Fibroblast of skin of left quadriceps (primary cell): ENCODE data around the gene USP47.

Source experiments
- DNase-seq, 2 experiments: peaks; one replicate each; pipeline ENCODE4 v3.0.0-alpha.2; 2013; ENCODE audit warnings: low read depth in 2 of 2

The USP47 gene

DNA sequence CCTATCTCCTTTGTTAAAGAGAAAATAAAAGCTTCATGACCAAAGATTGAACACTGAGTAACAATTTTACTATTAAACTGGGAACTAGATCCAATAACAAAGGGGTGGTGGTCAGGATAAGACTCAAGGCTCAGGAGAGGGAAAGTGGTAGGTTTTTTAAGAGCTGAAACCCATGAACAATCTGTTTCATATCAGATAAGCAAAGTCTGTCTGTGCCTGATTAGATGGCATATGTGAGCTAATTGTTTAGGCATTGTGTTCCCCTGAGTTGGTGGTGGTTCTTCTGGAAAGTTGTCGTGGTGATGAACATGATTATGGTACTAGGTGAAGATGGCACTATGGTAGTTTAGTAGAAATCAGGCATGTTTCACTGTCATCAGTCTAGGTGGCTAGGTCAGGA lies 24.4 kb downstream of the USP47 start:
- DNase-seq = no peak

DNA sequence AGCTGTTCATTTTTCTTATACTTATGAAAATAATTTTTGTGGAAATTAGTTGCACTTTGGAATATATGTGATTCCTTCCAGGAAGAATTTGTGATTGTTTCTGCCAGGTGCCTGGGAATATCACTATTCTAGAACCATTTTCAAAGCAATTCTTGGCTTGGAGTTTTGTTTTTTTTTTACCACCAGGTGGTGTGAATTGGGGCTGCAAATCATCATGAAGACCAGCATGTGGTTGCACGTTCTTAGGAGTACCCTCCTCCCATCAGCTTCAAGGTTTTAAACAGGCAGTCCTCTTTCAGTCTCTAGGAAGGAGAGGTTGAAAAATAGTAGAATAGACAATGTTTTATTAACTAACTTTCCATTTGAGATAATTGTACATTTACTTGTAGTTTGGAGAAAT lies 25.9 kb downstream of the USP47 start:
- DNase-seq = no peak

DNA sequence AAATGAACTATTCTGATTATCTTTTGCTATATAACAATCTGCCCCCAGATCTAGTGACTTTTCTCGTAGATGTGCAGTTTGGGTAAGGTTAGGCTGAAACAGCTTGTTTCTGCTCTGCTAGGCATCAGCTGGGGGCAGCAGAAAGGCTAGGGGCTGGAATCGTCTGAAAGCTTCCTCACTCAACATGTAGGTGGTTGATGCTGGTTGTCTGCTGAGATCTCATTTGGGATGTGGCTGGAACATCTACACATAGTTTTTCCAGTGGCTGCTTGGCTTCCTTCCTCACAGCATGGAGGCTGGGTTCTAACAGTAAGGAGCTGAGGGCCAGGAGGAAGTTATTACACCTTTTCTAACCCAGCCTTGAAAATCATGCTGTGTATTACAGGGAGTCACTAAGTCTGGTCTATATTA lies 30.2 kb downstream of the USP47 start:
- DNase-seq = no peak

DNA sequence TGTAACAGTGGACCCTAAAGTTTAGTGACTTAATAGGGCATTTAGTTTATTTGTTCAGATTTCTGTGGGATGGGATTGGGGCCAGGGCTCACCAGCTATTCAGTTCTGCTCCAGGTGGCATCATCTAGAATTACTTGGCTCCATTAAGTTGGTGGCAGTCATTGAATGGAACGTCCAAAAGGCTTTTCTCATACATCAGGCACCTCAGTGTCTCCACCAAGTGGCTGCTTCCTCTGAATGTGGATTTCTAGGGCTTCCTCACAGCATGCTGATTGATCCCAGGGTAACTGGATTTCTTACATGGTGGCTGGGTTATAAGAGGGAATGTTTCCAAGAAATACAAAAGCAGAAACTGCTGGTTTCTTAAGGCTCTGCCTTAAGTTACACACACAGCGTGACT lies 34.7 kb downstream of the USP47 start:
- no peak for DNase-seq

DNA sequence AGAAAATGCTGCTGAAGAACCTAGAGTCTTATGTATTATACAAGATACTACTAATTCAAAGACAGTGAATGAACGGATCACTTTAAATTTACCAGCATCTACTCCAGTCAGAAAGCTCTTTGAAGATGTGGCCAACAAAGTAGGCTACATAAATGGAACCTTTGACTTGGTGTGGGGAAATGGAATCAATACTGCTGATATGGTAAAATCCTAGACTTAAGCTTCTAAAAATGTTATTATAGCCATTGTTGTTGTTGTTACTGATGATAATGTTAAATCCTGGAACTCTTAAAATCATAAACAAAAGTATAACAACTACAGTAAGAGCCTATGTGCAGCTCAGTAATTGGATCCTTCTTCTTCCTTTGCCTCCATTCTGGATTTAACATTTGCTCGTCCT lies 38.4 kb downstream of the USP47 start:
- no peak for DNase-seq

DNA sequence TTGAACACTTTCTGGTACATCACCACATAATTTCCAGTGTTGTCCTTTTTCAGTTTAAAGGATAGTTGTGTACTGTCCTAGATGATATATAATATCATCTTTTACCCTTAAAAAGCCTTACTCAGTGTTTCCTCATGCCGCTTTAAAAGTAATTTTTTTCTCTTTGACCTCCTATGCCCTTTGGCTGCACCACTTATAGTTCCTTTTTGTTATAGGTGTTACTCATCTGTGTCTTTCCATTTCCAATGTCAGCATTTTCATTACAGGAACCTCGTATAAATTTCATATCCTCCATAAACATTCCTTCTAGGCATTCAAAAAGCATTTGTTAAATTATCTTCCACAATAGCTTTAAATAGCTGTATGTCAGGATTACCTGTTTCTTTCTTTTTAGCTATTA lies 40.8 kb downstream of the USP47 start:
- no peak for DNase-seq

DNA sequence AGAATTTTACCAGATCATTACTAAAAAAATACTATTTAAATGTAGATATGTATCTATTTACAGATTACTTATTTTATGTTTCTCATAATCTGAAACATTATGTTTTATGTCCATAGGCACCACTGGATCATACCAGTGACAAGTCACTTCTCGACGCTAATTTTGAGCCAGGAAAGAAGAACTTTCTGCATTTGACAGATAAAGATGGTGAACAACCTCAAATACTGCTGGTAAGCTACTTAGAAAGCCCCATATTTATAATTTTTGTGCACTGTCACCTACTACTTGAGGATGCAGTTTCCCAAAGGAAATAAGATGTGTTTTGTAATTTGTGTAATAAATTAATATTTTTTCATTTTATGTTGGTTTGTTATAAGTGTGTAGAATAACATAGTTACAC lies 42.6 kb downstream of the USP47 start:
- no peak for DNase-seq

DNA sequence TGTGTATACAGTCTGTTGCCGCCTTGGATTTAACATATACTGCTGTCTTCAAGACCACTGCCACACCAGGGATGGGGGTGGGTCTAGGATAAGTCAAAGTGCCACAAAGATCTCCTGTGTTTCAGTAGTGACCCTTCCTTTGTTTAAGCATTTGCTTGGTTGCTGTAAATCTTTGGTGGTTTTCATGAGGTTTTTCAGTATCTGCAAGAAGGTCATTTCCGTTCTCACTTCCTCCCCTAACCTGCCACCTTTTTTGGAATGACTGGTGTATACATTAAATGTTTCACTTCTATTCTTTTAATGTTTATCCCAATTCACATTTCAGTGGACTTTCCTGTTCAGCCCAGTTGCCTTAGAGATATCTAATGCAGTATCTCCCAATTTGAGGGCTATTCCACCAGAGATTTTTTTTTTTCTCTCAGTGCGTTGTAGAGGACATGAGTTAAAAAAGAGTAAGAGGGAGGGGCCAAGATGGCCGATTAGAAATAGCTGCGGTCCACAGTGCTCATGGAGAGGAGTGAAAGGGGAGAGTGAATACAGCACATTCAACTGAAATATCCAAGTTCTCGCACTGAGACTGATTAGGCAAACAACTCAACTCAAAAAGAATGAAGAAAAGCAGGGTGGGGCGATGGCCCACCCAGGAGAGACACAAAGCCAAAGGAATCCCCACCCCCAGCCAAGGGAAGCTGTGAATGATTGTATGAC lies 43.2 kb downstream of the USP47 start:
- no peak for DNase-seq

DNA sequence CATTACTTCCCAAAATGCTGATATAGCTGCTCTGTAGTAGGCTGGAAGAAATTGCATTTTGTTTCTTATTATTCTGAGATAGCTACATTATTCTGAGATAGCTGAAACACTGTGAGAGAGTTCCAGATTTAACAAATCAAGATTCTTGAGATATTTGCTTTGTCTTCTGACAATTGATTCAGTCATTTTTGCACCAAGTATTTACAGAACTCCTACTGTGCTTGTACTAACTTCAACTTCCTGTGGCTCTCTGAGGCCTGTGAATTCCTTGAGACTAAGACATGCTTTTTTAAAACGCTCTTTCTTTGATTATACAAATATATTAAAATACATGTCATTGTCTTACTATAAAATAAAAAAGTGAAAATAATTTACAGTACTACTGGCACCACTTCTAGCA lies 52.7 kb downstream of the USP47 start:
- DNase-seq = no peak

DNA sequence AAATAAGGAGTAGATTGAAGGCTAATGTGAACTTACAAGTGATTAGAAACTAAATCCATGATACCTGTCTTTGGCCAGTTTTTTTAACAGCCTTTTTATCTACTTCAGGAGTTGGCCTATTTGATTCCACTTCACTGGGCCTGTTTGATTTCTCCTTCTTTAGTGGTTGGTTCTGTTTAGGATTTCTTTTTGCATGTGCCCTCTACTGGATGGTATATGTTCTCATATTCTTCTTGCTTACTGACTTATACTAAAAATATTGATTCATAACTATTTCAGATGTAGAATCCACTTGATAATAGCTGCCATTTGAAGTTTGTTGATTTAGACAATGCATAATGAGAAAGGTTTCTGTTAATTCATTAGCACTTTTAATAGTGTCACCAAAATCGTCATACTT lies 53.9 kb downstream of the USP47 start:
- no peak for DNase-seq

DNA sequence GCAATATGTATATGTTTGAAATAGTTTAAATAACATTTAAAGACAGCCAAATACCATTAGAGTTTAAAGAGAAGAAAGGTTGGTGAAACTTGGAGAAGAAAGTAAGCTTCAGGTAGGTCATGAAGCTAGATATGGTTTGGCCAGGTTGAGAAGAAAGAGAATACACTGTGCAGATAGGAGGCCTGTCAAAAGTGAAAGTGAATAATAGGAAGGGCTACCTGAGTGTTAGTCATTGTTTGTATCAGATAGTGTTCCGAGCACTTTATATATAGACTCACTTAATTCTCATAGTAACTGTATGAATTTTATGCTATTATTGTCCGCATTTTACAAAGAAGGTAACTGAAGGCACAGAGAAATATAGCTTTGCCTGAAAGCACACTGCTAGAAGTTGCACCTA lies 56.9 kb downstream of the USP47 start:
- no peak for DNase-seq

DNA sequence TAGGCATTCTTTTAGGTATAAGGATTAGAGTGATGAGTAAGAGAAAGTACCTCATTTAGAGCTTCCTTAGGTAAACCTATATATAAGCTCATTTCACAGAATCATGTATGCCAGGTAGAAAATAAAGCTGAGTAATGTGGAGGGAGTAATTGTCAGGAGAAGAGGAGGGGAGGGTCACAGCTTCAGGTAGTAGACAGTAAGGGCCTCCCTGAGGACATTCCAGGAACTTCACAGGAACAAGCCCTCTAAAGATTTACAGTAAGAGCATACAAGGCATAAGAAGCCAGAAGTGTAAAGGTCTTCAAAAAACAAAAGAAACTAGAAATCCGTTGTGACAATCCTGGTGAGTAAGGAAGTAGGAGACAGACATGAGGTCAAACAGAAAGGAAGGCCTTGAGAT lies 57.6 kb downstream of the USP47 start:
- DNase-seq = no peak

DNA sequence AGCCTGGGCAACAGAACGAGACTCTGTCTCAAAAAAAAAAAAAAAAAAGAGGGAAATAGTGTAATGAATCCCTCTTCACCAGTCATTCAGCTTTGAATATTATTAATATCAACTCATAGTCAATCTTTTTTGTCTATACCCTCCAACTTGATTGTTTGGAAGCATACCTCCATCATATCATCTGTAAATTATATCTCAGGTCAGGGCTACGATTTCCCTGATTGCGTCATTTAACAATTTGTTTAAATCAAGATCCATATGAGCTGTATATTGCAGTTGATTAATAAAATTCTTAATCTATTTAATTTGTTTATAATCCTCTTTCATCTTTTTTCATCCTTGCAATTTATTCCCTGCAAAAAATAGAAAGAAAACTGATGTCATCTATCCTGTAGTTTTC lies 60.2 kb downstream of the USP47 start:
- no peak for DNase-seq

DNA sequence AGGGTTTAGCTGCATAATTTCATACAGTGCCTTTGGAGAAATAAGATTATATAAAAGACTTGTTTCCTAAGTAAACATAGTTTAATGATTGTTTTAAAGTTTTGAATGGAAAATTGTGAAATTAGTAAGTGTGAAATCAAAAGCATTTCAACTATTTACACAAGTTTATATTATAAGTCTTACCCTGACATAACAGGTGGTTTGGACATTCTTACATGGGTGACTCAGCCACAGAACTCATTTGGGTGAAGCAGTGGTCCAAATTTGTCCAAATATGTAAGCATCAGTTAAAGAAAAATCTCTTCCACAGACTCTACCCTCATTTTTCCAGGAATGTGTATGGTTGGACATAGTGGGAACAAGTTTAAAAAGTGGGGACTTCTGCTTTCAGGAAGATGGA lies 68.0 kb downstream of the USP47 start:
- peak; percentile 55 to 63 for DNase-seq

DNA sequence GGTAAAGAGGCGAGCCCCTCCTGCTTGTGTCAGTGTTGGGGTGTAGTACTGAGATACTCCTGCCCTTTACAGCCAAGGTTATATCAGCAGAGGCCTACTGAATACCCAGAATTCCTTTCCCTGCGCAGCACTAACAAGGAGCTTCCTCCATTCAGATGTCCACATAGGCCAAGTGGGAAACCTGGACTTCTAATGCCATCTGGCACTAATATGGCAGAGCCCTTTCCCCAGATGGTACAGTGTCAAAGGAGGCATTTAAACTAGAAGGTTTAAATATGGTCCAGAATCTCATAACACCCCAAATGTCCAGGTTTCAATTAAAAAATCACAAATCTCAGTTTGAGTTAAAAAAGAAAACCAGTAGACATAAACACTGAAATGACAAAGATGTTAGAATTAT lies 68.8 kb downstream of the USP47 start:
- no peak for DNase-seq

DNA sequence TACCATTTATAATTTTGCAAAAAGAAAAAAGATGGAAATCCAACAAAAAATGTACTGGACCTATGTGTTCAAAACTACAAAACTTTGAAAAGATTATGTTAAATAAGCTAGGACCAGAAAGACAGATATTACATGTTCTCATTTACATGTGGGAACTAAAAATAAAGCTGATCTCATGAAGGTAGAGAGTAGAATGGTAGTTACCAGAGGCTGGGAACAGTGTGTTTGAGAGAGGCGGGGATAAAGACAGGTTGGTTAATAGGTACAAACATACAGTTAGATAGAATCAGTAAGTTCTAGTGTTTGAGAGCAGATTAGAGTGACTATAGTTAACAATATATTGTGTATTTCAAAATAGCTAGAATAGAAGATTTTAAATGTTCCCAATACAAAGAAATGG lies 71.6 kb downstream of the USP47 start:
- DNase-seq = no peak

DNA sequence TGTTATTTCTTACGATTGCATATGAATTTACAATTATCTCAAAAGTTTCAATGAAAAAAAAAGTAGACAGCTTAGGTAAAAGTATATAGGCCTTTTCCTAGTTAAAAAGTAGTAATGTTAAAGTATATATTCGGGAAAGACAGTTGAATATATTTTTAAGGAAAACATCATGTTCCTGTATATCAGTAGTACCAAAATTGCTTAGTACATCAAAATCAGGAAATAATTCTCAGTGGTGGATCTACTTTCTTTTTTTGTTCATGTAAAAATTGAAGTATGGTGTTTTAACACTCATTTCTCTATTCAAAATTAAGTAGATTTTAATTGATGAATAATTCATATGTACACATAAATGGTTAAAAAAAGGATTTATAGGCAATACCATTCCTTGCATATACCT lies 73.9 kb downstream of the USP47 start:
- DNase-seq = no peak

DNA sequence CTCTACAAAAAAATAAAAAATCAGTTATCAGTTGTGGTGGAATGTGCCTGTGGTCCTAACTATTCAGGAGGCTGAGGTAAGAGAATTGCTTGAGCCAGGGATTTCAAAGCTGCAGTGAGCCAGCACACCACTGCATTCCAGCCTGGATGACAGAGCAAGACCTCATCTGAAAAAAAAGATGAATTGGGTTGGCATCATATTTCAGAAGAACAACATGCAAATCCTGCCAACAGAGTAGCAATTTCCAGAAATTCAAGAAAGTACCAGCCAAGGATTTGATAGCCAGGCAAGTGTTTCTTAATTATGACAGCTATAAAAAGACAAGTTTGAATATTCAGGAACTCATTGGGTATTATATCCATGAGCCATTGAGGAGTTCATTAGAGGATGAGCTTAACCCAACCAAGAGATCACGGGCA lies 75.2 kb downstream of the USP47 start:
- peak; percentile 60 to 61 for DNase-seq

DNA sequence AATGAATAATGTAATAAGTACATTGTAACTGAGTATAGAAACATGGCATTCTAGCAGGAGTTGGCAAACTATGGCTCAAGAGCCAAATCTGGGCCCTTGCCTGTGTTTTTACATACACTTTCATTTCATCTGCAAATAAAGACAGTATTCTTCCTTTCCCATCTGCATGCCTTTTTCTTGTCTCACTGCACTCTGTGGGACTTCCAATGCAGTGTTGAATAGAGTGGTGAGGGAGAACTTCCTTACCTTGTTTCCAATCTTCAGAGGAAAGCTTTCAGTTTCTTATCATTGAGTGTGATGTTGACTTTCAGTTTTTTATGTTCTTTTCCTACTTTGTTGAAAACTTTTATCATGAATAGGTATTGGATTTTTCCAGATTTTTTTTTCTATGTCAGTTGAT lies 82.1 kb downstream of the USP47 start:
- DNase-seq = no peak

DNA sequence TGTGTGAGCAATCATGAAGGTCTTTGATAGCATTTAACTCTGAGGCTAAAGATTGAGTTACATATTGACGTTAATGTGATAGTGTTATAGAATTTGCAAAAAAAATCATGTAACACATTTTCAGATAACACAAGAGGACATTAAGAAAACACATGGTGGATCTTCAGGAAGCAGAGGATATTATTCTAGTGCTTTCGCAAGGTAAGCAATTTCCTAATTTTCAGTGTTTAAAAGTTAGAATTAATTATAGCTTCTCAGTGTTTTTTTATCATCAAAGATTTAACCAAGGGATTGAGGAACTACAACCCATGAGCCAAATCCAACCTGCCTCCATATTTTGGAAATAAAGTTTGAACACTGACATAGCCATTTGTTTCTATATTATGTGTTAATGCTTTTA lies 88.1 kb downstream of the USP47 start:
- no peak for DNase-seq

DNA sequence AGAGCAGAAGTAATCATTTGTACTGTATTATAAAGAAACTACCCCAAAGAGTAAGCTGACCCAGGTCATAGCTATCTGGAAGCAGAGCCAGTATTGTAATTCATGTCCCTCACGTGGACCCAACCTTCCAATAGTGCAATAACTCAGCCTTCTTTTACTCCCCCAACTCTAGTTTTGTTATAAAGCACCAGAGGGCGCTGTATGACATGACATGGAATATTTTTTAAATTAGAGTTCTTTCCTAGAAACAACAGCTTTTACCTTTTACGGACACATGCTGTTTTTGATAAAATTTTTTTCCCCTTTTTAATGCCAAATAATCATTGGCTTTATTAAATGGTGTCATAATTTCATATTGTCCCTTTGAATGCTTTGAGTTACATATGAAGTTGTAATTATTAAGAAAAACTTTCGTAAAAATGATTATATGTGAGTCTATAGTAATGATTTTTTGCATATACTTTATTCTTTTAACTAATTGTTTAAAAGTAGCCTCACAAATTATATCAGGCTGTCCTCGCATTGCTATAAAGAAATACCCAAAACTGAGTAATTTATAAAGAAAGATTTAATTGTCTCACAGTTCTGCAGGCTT lies 89.8 kb downstream of the USP47 start:
- DNase-seq = peak; percentile 49 to 55

DNA sequence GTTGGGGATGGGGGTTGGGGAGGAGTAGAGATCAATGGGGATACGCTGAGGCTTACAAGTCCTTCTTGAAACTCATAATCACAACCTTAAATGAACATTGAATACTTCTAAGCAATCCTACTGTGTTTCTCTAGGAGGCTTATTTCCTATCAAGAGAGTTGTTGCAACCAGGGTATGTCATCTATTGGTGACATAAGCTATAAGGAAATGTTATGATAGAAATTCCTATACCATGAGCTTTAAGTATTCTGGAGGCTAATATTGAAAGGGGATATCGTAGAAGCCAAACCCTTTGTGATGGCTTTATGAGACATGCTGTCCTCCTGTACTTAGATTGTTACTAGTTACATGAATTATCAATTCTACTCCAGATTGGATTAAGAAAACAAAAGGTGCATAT lies 93.8 kb downstream of the USP47 start:
- DNase-seq = no peak

DNA sequence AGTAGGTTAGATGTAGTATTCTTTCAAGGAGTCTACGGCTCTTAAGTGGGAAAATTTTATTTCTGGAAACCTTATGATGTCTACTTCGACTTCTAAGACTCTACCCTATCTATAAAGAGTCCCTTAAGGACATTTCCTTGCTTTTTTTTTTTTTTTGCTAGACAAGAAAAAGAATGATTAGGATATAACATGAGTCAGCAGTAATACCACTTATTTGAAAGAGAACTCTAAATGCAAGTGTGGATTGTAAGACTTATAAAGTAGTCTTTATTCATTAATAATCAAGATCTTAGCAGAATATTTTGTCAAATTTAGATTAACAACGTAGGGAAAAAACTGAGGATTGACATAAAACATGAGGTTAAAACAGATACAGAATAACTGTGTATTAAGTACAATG lies 95.7 kb downstream of the USP47 start:
- DNase-seq = no peak

DNA sequence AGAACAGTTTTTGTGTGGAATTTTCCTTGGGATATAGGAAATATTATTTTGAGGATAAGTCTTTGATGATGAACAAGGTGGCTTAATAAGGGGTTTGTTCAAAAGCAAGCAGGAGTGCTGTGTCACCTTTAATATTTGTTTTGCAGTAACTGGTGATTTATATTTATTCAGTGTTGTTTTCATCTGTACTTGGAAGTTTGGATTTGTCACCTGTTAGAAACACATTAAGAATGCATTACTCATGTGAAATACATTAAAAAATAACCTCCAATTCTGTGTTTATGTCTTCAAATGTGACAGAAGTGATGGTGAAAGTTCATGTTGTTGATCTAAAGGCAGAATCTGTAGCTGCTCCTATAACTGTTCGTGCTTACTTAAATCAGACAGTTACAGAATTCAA lies 96.2 kb downstream of the USP47 start:
- no peak for DNase-seq
